ENCODE measurements around the gene DYSF. TPM values are rescaled to one million over a fixed set of nuclear protein-coding genes. Genes with fewer than 3 reads are reported as not detected.

DYSF gene
- total RNA-seq, 1 experiment from 2014 or later, result 5.5 TPM

DNA sequence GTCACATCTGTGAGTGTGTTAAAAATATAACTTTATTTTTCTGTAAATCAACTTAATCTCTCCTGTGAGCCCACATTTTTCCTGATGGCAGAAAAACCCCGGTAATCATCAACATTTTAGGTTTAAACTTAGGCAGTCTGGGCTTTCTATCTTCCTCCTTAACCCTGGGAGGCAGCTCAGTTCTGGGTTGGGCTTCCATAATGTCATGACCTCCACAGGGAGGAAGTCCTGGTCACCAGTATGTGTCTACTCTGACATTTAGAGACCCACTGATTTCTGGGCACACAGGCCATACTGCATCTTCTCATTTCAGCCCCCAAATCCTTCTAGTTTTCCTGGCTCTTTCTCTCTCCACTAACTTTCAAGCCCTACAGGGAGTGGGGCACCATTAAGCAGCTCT is 181.2 kb downstream of the DYSF start:
- H3K27me3 Mint-ChIP-seq (ENCODE audit: low read depth), result no peaks in the 10 kb centered on the region
- no peak overlapping the region for H3K27ac Mint-ChIP-seq
- no CpG with 5 or more reads among the region's 1 CpG for WGBS (ENCODE audit: extremely low coverage, insufficient read length, low lambda C conversion rate)

More for the DNA sequence above, 181.2 kb downstream of the DYSF start:
- Histone ChIP-seq H3K27me3 (ENCODE audit: insufficient read depth, low read length) (no peaks in the 10 kb centered on the region), H3K79me2 (ENCODE audit: insufficient read depth, low read length) (no peaks in the 10 kb centered on the region), H3K14ac (ENCODE audit: insufficient read depth, low read length) (no peak overlapping the region), H3K56ac (ENCODE audit: insufficient read length, low read depth, low read length) (no peak overlapping the region), H3K4me1 (ENCODE audit: insufficient read depth, low read length) (no peaks in the 10 kb centered on the region), H3K9ac (ENCODE audit: extremely low read depth, insufficient read length, low read length) (no peak overlapping the region), H2BK20ac (ENCODE audit: low read depth, low read length, poor library complexity, severe bottlenecking) (no peak overlapping the region), H2AK5ac (ENCODE audit: insufficient read length, low read length) (no peak overlapping the region), H3K9me3 (ENCODE audit: control insufficient read depth, low read depth, low read length) (no peaks in the 10 kb centered on the region), H3K4ac (ENCODE audit: low read depth, low read length) (no peak overlapping the region), H2BK5ac (ENCODE audit: insufficient read length, low read length) (no peak overlapping the region), H3K18ac (ENCODE audit: insufficient read length, low read depth, low read length) (no peak overlapping the region), H4K8ac (replicated peaks; ENCODE audit: insufficient read length, low read depth, low read length) (no peak overlapping the region), H2BK12ac (ENCODE audit: insufficient read length, low read depth, low read length) (no peak overlapping the region), H4K91ac (ENCODE audit: insufficient read length, low read depth, low read length) (no peak overlapping the region), H2BK15ac (ENCODE audit: low read depth, low read length) (no peak overlapping the region), H4K5ac (ENCODE audit: insufficient read length, low read depth, low read length) (no peak overlapping the region), H3K27ac (ENCODE audit: insufficient read length, low read depth, low read length) (no peak overlapping the region), H4K20me1 (ENCODE audit: control insufficient read depth, insufficient read depth, insufficient read length) (no peaks in the 10 kb centered on the region), H3K23ac (ENCODE audit: insufficient read length, low read depth, low read length) (no peak overlapping the region), H3K4me2 (ENCODE audit: insufficient read depth, insufficient read length, low read length) (no peak overlapping the region), H2AFZ (ENCODE audit: low read length) (no peak overlapping the region), H2BK120ac (ENCODE audit: low read depth, low read length, poor library complexity, severe bottlenecking) (no peak overlapping the region), H3K79me1 (ENCODE audit: insufficient read depth, low read depth, low read length, poor library complexity, severe bottlenecking) (no peaks in the 10 kb centered on the region), H3T11ph (ENCODE audit: low read length) (no peak overlapping the region), H3K23me2 (ENCODE audit: insufficient read length, low read depth, low read length, poor library complexity, severe bottlenecking) (no peaks in the 10 kb centered on the region)
- Mint-ChIP-seq H3K36me3 (ENCODE audit: insufficient read depth in 1 of 3, low read depth in 3 of 3) (no peaks in the 10 kb centered on the region), H3K4me1 (peaks cover 8% of the 10 kb centered on the region in 2 experiments), H3K4me3 (no peak overlapping the region), H3K9me3 (no peaks in the 10 kb centered on the region)
- TF ChIP-seq, protein P1, sequence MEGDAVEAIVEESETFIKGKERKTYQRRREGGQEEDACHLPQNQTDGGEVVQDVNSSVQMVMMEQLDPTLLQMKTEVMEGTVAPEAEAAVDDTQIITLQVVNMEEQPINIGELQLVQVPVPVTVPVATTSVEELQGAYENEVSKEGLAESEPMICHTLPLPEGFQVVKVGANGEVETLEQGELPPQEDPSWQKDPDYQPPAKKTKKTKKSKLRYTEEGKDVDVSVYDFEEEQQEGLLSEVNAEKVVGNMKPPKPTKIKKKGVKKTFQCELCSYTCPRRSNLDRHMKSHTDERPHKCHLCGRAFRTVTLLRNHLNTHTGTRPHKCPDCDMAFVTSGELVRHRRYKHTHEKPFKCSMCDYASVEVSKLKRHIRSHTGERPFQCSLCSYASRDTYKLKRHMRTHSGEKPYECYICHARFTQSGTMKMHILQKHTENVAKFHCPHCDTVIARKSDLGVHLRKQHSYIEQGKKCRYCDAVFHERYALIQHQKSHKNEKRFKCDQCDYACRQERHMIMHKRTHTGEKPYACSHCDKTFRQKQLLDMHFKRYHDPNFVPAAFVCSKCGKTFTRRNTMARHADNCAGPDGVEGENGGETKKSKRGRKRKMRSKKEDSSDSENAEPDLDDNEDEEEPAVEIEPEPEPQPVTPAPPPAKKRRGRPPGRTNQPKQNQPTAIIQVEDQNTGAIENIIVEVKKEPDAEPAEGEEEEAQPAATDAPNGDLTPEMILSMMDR (conservative IDR thresholded peaks at IDR 0.05), result no peak
- DNase-seq, result no peak

Measured in H9 (cell line).